Fibroblast of lung (primary cell): ENCODE data around the gene MYO1F.

Experiments
- CTCF ChIP-seq, 2 donors: IDR thresholded peaks in 1 of 2; conservative IDR thresholded peaks in 1 of 2; 1 replicate in 1 of 2; 2 replicates in 1 of 2; pipeline ENCODE4 v1.5.1; 2011 to 2012; ENCODE audit warnings: low read length in 2 of 2, control low read depth in 1 of 2, inconsistent platforms in 1 of 2, low read depth in 1 of 2, mild to moderate bottlenecking in 1 of 2
- EZH2 ChIP-seq: IDR thresholded peaks from 2 replicates; pipeline ENCODE4 v1.5.1; 2012; ENCODE audit warnings: low read length, control low read depth, mild to moderate bottlenecking; ENCODE audit errors: missing control alignments

- TF ChIP-seq CTCF (conservative IDR thresholded peaks at IDR 0.05 in 1 of 2, IDR thresholded peaks at IDR 0.05 in 1 of 2; ENCODE audit: low read depth in 1 of 2, low read length in 2 of 2) (no peak), EZH2 (no peak)
Observed at GRCh38 chr19:8601796-8602195, 24.6 kb upstream of the MYO1F start.
